IPS-15b (cell line): ENCODE measurements around the gene RBM23.

Source experiments
- H3K27me3 ChIP-seq: one replicate; pipeline ENCODE4 v1.6.1; 2013; ENCODE audit warnings: low read length; ENCODE audit not compliant: control insufficient read depth, insufficient read depth
- H3K36me3 ChIP-seq: one replicate; pipeline ENCODE4 v1.6.1; 2013; ENCODE audit warnings: low read length; ENCODE audit not compliant: control insufficient read depth, insufficient read depth
- H3K4me1 ChIP-seq: one replicate; pipeline ENCODE4 v1.6.1; 2013; ENCODE audit warnings: mild to moderate bottlenecking, low read length; ENCODE audit not compliant: control insufficient read depth, insufficient read depth
- H3K4me3 ChIP-seq: one replicate; pipeline ENCODE4 v1.5.1; 2013; ENCODE audit warnings: low read depth, low read length
- H3K9ac ChIP-seq: one replicate; pipeline ENCODE4 v1.6.1; 2013; ENCODE audit warnings: low read depth, mild to moderate bottlenecking, low read length
- H3K9me3 ChIP-seq: one replicate; pipeline ENCODE4 v1.6.1; 2013; ENCODE audit warnings: mild to moderate bottlenecking, low read length; ENCODE audit not compliant: control insufficient read depth, insufficient read depth

Gene RBM23

DNA sequence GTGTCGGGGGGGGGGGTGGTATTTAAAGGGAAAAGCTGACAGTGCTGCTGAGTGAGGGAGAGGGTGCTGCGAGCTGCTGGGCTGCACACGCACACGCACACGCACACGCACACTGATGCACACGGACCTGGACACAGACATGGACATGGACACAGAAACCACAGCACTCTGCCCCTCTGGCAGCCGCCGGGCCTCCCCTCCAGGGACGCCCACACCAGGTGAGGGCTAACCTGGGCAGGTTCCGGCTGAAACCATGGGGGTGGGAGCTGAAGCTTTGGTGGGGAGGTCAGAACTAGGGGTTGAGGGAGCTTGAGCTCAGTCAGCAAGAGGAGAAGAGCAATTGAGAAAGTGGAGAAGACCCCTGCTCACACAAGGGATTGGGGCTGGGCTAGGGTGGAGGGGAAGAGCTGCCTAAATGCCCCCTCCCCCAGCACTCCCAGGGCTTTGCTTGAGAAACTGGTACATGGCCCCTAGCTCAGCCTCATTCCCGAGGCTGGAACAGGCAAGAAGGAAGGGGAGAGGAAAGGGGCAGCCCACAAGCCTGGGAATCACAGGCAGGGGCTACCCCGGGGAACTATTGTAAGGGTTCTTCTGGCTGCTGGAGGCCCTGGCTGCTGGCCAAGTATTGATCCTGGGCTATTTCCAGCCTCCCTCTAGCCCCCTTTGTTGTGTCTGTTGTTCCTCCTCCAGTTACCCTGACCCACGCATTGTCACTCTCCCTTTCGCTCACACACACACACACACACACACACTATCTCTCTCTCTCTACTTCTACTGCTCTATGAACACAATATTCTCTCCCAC is 35.6 kb downstream of the RBM23 start, which contains the start of gene REM2:
TSS of gene REM2 (plus strand) at position 50 of the 804 bp plus-strand sequence. CDS start at position 116, 66 bp downstream.
- H3K4me1 ChIP-seq: peaks cover 18% of the 10 kb centered on the region
- peak within 1 kb of the TSS; percentile 54 for H3K9ac ChIP-seq
- no peaks in the 10 kb centered on the region for H3K9me3 ChIP-seq

GRCh38 chr14:22882529-22883172 is 36.3 kb downstream of the RBM23 start:
- no peak overlapping the region for H3K9ac ChIP-seq
- peak overlapping the region; percentile 58 for H3K4me3 ChIP-seq
- H3K4me1 ChIP-seq: peaks cover 18% of the 10 kb centered on the region
- H3K27me3 ChIP-seq: peaks cover 35% of the 10 kb centered on the region
- no peaks in the 10 kb centered on the region for H3K36me3 ChIP-seq
- no peaks in the 10 kb centered on the region for H3K9me3 ChIP-seq

More for the DNA sequence above, 35.6 kb downstream of the RBM23 start, which contains the start of gene REM2:
- H3K27me3 ChIP-seq: peaks cover 35% of the 10 kb centered on the region
- H3K36me3 ChIP-seq: no peaks in the 10 kb centered on the region
- H3K4me3 ChIP-seq: peak within 1 kb of the TSS; percentile 58

GRCh38 chr14:22882064-22882463 is 36.9 kb downstream of the RBM23 start:
- no peaks in the 10 kb centered on the region for H3K9me3 ChIP-seq
- peaks cover 18% of the 10 kb centered on the region for H3K4me1 ChIP-seq
- no peak overlapping the region for H3K9ac ChIP-seq
- no peak overlapping the region for H3K4me3 ChIP-seq
- H3K36me3 ChIP-seq: peaks cover 3% of the 10 kb centered on the region
- H3K27me3 ChIP-seq: peaks cover 35% of the 10 kb centered on the region

DNA sequence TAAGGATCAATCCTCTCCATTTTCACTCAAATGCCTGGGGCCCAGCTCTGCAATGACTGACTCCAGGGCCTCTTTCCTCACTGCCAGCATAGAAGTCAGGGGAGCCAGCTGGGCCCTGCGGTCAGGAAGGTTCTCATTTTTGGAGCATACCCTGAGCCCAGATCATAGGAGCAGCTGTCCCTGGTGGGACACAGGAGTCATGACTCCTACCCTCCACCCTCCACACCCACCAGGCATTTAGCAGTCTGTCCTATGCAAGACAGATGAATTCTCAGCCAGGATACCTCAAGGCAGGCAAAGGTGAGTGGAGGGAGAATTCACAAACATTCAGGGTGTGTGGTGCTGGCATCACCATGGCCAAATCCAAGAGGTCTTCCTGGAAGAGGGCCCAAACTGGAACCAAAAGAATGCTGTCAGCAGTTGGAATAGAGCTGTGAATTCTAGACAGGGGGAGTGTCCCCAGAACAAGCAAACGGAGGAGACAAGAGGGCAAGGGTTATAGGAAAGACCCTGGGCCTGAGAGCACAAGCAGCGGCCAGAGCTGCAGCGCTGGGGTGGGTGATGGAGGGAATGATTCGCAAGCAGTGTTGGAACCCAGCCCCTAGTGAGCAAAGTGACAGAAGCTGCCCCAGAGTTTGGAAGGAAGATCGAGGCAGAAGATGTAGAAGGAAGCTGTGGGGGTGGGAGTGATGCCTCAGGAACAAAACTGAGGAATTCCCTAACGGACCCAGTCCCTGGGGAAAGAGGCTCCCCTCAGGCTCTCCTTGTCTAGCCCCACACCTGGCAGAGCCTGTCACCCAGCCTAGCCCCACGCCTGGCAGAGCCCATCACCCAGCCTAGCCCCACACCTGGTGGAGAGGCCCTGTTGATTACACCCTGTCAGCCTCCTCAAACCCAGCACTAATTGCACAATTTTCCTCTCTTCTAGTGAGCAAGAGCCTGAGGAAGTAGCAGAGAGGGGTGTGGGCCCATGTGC is 40.4 kb downstream of the RBM23 start:
- Histone ChIP-seq H3K9me3 (no peaks in the 10 kb centered on the region), H3K36me3 (peaks cover 11% of the 10 kb centered on the region), H3K4me1 (peaks cover 12% of the 10 kb centered on the region), H3K27me3 (peaks cover 10% of the 10 kb centered on the region), H3K9ac (no peak overlapping the region), H3K4me3 (no peak overlapping the region)

GRCh38 chr14:22877000-22877501 is 41.9 kb downstream of the RBM23 start:
- Histone ChIP-seq H3K4me3 (no peak overlapping the region), H3K9me3 (no peaks in the 10 kb centered on the region), H3K9ac (no peak overlapping the region), H3K36me3 (peaks cover 11% of the 10 kb centered on the region), H3K4me1 (peaks cover 5% of the 10 kb centered on the region), H3K27me3 (peaks cover 7% of the 10 kb centered on the region)

DNA sequence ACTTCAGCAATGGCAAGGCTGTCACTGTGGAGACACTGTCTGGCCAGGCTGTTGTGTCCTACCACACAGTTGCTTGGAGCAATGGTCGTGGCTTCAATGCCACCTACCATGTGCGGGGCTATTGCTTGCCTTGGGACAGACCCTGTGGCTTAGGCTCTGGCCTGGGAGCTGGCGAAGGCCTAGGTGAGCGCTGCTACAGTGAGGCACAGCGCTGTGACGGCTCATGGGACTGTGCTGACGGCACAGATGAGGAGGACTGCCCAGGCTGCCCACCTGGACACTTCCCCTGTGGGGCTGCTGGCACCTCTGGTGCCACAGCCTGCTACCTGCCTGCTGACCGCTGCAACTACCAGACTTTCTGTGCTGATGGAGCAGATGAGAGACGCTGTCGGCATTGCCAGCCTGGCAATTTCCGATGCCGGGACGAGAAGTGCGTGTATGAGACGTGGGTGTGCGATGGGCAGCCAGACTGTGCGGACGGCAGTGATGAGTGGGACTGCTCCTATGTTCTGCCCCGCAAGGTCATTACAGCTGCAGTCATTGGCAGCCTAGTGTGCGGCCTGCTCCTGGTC is 43.1 kb downstream of the RBM23 start:
- Histone ChIP-seq H3K9ac (no peak overlapping the region), H3K4me1 (peaks cover 4% of the 10 kb centered on the region), H3K9me3 (no peaks in the 10 kb centered on the region), H3K36me3 (peaks cover 11% of the 10 kb centered on the region), H3K4me3 (no peak overlapping the region), H3K27me3 (no peaks in the 10 kb centered on the region)

GRCh38 chr14:22875003-22875747 is 43.8 kb downstream of the RBM23 start:
- Histone ChIP-seq H3K4me1 (peaks cover 9% of the 10 kb centered on the region), H3K9ac (no peak overlapping the region), H3K4me3 (no peak overlapping the region), H3K9me3 (no peaks in the 10 kb centered on the region), H3K27me3 (no peaks in the 10 kb centered on the region), H3K36me3 (peaks cover 11% of the 10 kb centered on the region)

- Histone ChIP-seq H3K27me3 (no peaks in the 10 kb centered on the region), H3K4me3 (peak overlapping the region; percentile 84), H3K36me3 (peaks cover 11% of the 10 kb centered on the region), H3K4me1 (peaks cover 9% of the 10 kb centered on the region), H3K9me3 (no peaks in the 10 kb centered on the region), H3K9ac (peak overlapping the region; percentile 16)
Measured at GRCh38 chr14:22872833-22873520, 46.0 kb downstream of the RBM23 start.

- Histone ChIP-seq H3K9me3 (no peaks in the 10 kb centered on the region), H3K36me3 (peaks cover 8% of the 10 kb centered on the region), H3K9ac (peak overlapping the region; percentile 16), H3K4me1 (peaks cover 9% of the 10 kb centered on the region), H3K4me3 (peak overlapping the region; percentile 84), H3K27me3 (no peaks in the 10 kb centered on the region)
Measured at GRCh38 chr14:22872033-22872832, 46.7 kb downstream of the RBM23 start.
